SK-N-MC (cell line): ENCODE measurements around the gene CEP85.

ENCODE experiments used
- EZH2 ChIP-seq: fragments of 200-600 bp; sonication (generic); IDR thresholded peaks from one replicate; pipeline ENCODE4 v1.6.1; 2017; ENCODE audit warnings: antibody characterized with exemption
- FOXP2 ChIP-seq: optimal IDR thresholded peaks from 2 replicates; pipeline ENCODE3; 2011; ENCODE audit warnings: mild to moderate bottlenecking, moderate library complexity; ENCODE audit not compliant: insufficient read depth; ENCODE audit errors: extremely low read length, control extremely low read depth
- POLR2AphosphoS5 ChIP-seq: IDR thresholded peaks from 2 replicates; pipeline ENCODE4 v1.6.1; 2012; ENCODE audit warnings: mild to moderate bottlenecking, low read depth, low read length, borderline replicate concordance

GRCh38 chr1:26259005-26259404, 25.0 kb downstream of the CEP85 start:
- TF ChIP-seq EZH2, result no peak
- TF ChIP-seq POLR2AphosphoS5, result no peak
- TF ChIP-seq FOXP2, result no peak
